NCI-H1436 treated with DMSO at 0.1 percent for 48 hours (cell line): Measurements from ENCODE around the gene LRRFIP1.
"Not testable (repeated sequence)": the region's sequence is repeated elsewhere in the genome, so short reads cannot be mapped to it uniquely, and the experiment has no call there.

ENCODE experiments used
- DNase-seq: peaks from one replicate; lab custom pipeline; 2025; lab: John Stamatoyannopoulos, UW

Gene LRRFIP1

GRCh38 chr2:237664151-237664550 is 36.8 kb downstream of the LRRFIP1 start:
- DNase-seq = no peak

GRCh38 chr2:237665713-237666143 is 38.3 kb downstream of the LRRFIP1 start:
- no peak for DNase-seq

- DNase-seq = no peak
Measured at GRCh38 chr2:237666606-237667005, 39.2 kb downstream of the LRRFIP1 start.

GRCh38 chr2:237667050-237667576 is 39.7 kb downstream of the LRRFIP1 start:
- not testable (repeated sequence) for DNase-seq

- no peak for DNase-seq
Measured at GRCh38 chr2:237667893-237668292, 40.5 kb downstream of the LRRFIP1 start.

- no peak for DNase-seq
Measured at GRCh38 chr2:237668440-237668839, 41.1 kb downstream of the LRRFIP1 start.

- no peak for DNase-seq
Measured at GRCh38 chr2:237669283-237669627, 41.9 kb downstream of the LRRFIP1 start.

- DNase-seq = no peak
Measured at GRCh38 chr2:237669628-237670392, 42.4 kb downstream of the LRRFIP1 start.

- DNase-seq = no peak
Measured at GRCh38 chr2:237670641-237671040, 43.3 kb downstream of the LRRFIP1 start.

- no peak for DNase-seq
Measured at GRCh38 chr2:237671466-237672138, 44.2 kb downstream of the LRRFIP1 start.

- no peak for DNase-seq
Measured at GRCh38 chr2:237672731-237673129, 45.3 kb downstream of the LRRFIP1 start.

GRCh38 chr2:237673130-237674001 is 46.0 kb downstream of the LRRFIP1 start:
- DNase-seq = peak; percentile 61

- no peak for DNase-seq
Measured at GRCh38 chr2:237674731-237675276, 47.4 kb downstream of the LRRFIP1 start.

- no peak for DNase-seq
Measured at GRCh38 chr2:237675316-237675715, 47.9 kb downstream of the LRRFIP1 start.

GRCh38 chr2:237680702-237681478 is 53.5 kb downstream of the LRRFIP1 start:
- no peak for DNase-seq

GRCh38 chr2:237682151-237682550 is 54.8 kb downstream of the LRRFIP1 start:
- no peak for DNase-seq

GRCh38 chr2:237682856-237683670 is 55.7 kb downstream of the LRRFIP1 start:
- no peak for DNase-seq

- DNase-seq = no peak
Measured at GRCh38 chr2:237685408-237685807, 58.0 kb downstream of the LRRFIP1 start.

- no peak for DNase-seq
Measured at GRCh38 chr2:237686659-237687136, 59.3 kb downstream of the LRRFIP1 start.

- no peak for DNase-seq
Measured at GRCh38 chr2:237688081-237688480, 60.7 kb downstream of the LRRFIP1 start.
